Spinal cord (tissue), 4 donors: ENCODE data around the gene OR4D2. TPM values are rescaled to one million over a fixed set of nuclear protein-coding genes. Genes with fewer than 3 reads are reported as not detected.

ENCODE experiments used
- polyA plus RNA-seq, 2 donors: library from polyadenylated mRNA; unstranded; fragments of 120-200 nt; gene quantifications; one replicate each; pipeline ENCODE4 v1.2.1, GENCODE V29; 2013; ENCODE audit not compliant: insufficient read length in 2 of 2
- total RNA-seq, 2 donors: library from RNA; depleted of rRNA in 1 of 2; stranded (reverse); fragments of 120-200 nt in 1 of 2; fragments of >200 nt in 1 of 2; gene quantifications; one replicate each; pipeline versions ENCODE4 v1.2.3 to v1.2.4, GENCODE V29; 2013 to 2014

Gene OR4D2
- total and polyA plus RNA-seq, 4 donors: not detected

Other genes with a start within 250 kb of the OR4D2 start
- 10 to 100 TPM; 14.0 to 17.7 TPM for gene CUEDC1, start 211.6 kb upstream of the OR4D2 start, total RNA-seq
- gene CUEDC1, start 211.6 kb upstream of the OR4D2 start, polyA plus RNA-seq: 100 to 1,000 TPM; 110 to 111 TPM
- gene VEZF1, start 178.7 kb upstream of the OR4D2 start, total RNA-seq: 10 to 100 TPM; 56.1 to 70.1 TPM
- gene VEZF1, start 178.7 kb upstream of the OR4D2 start, polyA plus RNA-seq: 10 to 100 TPM; 71.2 to 96.1 TPM
- gene SRSF1, start 159.7 kb upstream of the OR4D2 start, total RNA-seq: 100 to 1,000 TPM; 226 to 234 TPM
- gene SRSF1, start 159.7 kb upstream of the OR4D2 start, polyA plus RNA-seq: 100 to 1,000 TPM; 200 to 210 TPM
- 10 to 100 TPM; 33.1 to 64.2 TPM for gene DYNLL2, start 83.6 kb upstream of the OR4D2 start, total RNA-seq
- gene DYNLL2, start 83.6 kb upstream of the OR4D2 start, polyA plus RNA-seq: 100 to 1,000 TPM; 136 to 152 TPM
- under 1 TPM; 0.06 to 0.20 TPM for gene OR4D1, start 18.6 kb upstream of the OR4D2 start, total RNA-seq
- under 1 TPM; 0.17 to 0.18 TPM for gene OR4D1, start 18.6 kb upstream of the OR4D2 start, polyA plus RNA-seq
- 1 to 10 TPM in 1 of 2 donors, under 1 TPM in 1; 0.11 to 1.2 TPM for gene EPX, start 25.7 kb downstream of the OR4D2 start, total RNA-seq
- gene EPX, start 25.7 kb downstream of the OR4D2 start, polyA plus RNA-seq: under 1 TPM; 0.52 to 0.75 TPM
- 10 to 100 TPM; 15.8 to 23.7 TPM for gene MKS1, start 52.3 kb downstream of the OR4D2 start, total RNA-seq
- 10 to 100 TPM; 26.7 to 29.0 TPM for gene MKS1, start 52.3 kb downstream of the OR4D2 start, polyA plus RNA-seq
- gene LPO, start 71.6 kb downstream of the OR4D2 start, total RNA-seq: under 1 TPM; 0.17 to 0.20 TPM
- gene LPO, start 71.6 kb downstream of the OR4D2 start, polyA plus RNA-seq: under 1 TPM; 0.81 to 0.83 TPM
- 10 to 100 TPM in 1 of 2 donors, 1 to 10 TPM in 1; 6.0 to 71.2 TPM for gene MPO, start 114.0 kb downstream of the OR4D2 start, total RNA-seq
- gene MPO, start 114.0 kb downstream of the OR4D2 start, polyA plus RNA-seq: 1 to 10 TPM; 1.9 to 3.5 TPM
- 10 to 100 TPM; 22.6 to 34.0 TPM for gene TSPOAP1, start 161.8 kb downstream of the OR4D2 start, total RNA-seq
- 100 to 1,000 TPM; 105 to 123 TPM for gene TSPOAP1, start 161.8 kb downstream of the OR4D2 start, polyA plus RNA-seq
- 10 to 100 TPM; 48.4 to 78.5 TPM for gene SUPT4H1, start 185.2 kb downstream of the OR4D2 start, total RNA-seq
- gene SUPT4H1, start 185.2 kb downstream of the OR4D2 start, polyA plus RNA-seq: 10 to 100 TPM; 96.5 to 97.8 TPM